Measurements from ENCODE around the gene ATG13.
"Not testable (repeated sequence)": the region's sequence is repeated elsewhere in the genome, so short reads cannot be mapped to it uniquely, and the experiment has no call there.

Gene ATG13

GRCh38 chr11:46617134-46617971 lies at the start of gene ATG13, which contains the start of gene HARBI1:
Gene ATG13, plus strand, starts transcription at chr11:46617553. Its CDS starts 26,739 bp downstream, at chr11:46644292.
Gene HARBI1, minus strand, starts transcription at chr11:46617227. Its CDS starts 990 bp downstream, at chr11:46616237.
- peaks cover 8% of the 10 kb centered on the region for H3K36me3 ChIP-seq (replicated peaks)
- no peaks in the 10 kb centered on the region for H3K27me3 ChIP-seq (replicated peaks)
- peak within 1 kb of the TSS; percentile 100 for H3K4me3 ChIP-seq (ENCODE audit: low read depth, low read length)
- DNase-seq, result peak; percentile 81
- peak; percentile 94 for TF ChIP-seq CTCF (IDR thresholded peaks at IDR 0.05; ENCODE audit: low read depth, low read length, missing control alignments)
- in situ Hi-C loops (cut with HindIII; ENCODE audit: low pct_ligation_motif_present, low sequenced_read_pairs), result no loop called here
- peak within 1 kb of the TSS; percentile 100 for H3K27ac ChIP-seq

GRCh38 chr11:46570790-46571398 lies 46.5 kb upstream of the ATG13 start:
- Histone ChIP-seq H3K27ac (no peak overlapping the region), H3K4me3 (ENCODE audit: low read depth, low read length) (no peak overlapping the region), H3K36me3 (replicated peaks) (no peaks in the 10 kb centered on the region), H3K27me3 (replicated peaks) (no peaks in the 10 kb centered on the region)
- in situ Hi-C loops (cut with HindIII; ENCODE audit: low pct_ligation_motif_present, low sequenced_read_pairs), result no loop called here
- no peak for DNase-seq
- no peak for TF ChIP-seq CTCF (IDR thresholded peaks at IDR 0.05; ENCODE audit: low read depth, low read length, missing control alignments)

GRCh38 chr11:46574656-46575055 lies 42.7 kb upstream of the ATG13 start:
- no peak for TF ChIP-seq CTCF (IDR thresholded peaks at IDR 0.05; ENCODE audit: low read depth, low read length, missing control alignments)

GRCh38 chr11:46577058-46577457 lies 40.3 kb upstream of the ATG13 start:
- H3K27me3 ChIP-seq (replicated peaks), result no peaks in the 10 kb centered on the region
- H3K27ac ChIP-seq, result no peak overlapping the region
- no peak overlapping the region for H3K4me3 ChIP-seq (ENCODE audit: low read depth, low read length)
- DNase-seq, result no peak
- in situ Hi-C loops (cut with HindIII; ENCODE audit: low pct_ligation_motif_present, low sequenced_read_pairs), result no loop called here
- no peaks in the 10 kb centered on the region for H3K36me3 ChIP-seq (replicated peaks)
- no peak for TF ChIP-seq CTCF (IDR thresholded peaks at IDR 0.05; ENCODE audit: low read depth, low read length, missing control alignments)

More at GRCh38 chr11:46574656-46575055, 42.7 kb upstream of the ATG13 start:
- Histone ChIP-seq H3K4me3 (ENCODE audit: low read depth, low read length) (no peak overlapping the region), H3K36me3 (replicated peaks) (no peaks in the 10 kb centered on the region), H3K27ac (no peak overlapping the region), H3K27me3 (replicated peaks) (no peaks in the 10 kb centered on the region)
- no peak for DNase-seq
- in situ Hi-C loops (cut with HindIII; ENCODE audit: low pct_ligation_motif_present, low sequenced_read_pairs), result no loop called here

GRCh38 chr11:46582588-46582987 lies 34.8 kb upstream of the ATG13 start:
- no peaks in the 10 kb centered on the region for H3K27me3 ChIP-seq (replicated peaks)
- no peak overlapping the region for H3K27ac ChIP-seq
- H3K4me3 ChIP-seq (ENCODE audit: low read depth, low read length), result no peak overlapping the region
- TF ChIP-seq CTCF (IDR thresholded peaks at IDR 0.05; ENCODE audit: low read depth, low read length, missing control alignments), result no peak
- no peak for DNase-seq
- no peaks in the 10 kb centered on the region for H3K36me3 ChIP-seq (replicated peaks)
- in situ Hi-C loops (cut with HindIII; ENCODE audit: low pct_ligation_motif_present, low sequenced_read_pairs), result no loop called here

GRCh38 chr11:46583513-46583912 lies 33.8 kb upstream of the ATG13 start:
- H3K36me3 ChIP-seq (replicated peaks); H3K27ac ChIP-seq; H3K27me3 ChIP-seq (replicated peaks); in situ Hi-C loops (cut with HindIII; ENCODE audit: low pct_ligation_motif_present, low sequenced_read_pairs); H3K4me3 ChIP-seq (ENCODE audit: low read depth, low read length); DNase-seq: not testable (repeated sequence)

Data from brain microvascular endothelial cell (primary cell).